Fibroblast of skin of scalp (primary cell): ENCODE results near the gene GLG1. TPM values are rescaled to one million over a fixed set of nuclear protein-coding genes. Genes with fewer than 3 reads are reported as not detected.
A peak's percentile ranks its signal among the peaks of the same experiment; 100 is the strongest.

Experiments used
- DNase-seq: peaks from one replicate; pipeline ENCODE4 v3.0.0-alpha.2; 2013
- polyA plus RNA-seq, 2 experiments: library from polyadenylated mRNA; unstranded; fragments of 120-200 nt; gene quantifications; one replicate each; pipeline ENCODE4 v1.2.1, GENCODE V29; 2013; ENCODE audit not compliant: insufficient read length in 2 of 2

The GLG1 gene
- 176 TPM for polyA plus RNA-seq (2013, experiment 1 of 2; ENCODE audit: insufficient read length)
- polyA plus RNA-seq (2013, experiment 2 of 2; ENCODE audit: insufficient read length): 184 TPM

DNA sequence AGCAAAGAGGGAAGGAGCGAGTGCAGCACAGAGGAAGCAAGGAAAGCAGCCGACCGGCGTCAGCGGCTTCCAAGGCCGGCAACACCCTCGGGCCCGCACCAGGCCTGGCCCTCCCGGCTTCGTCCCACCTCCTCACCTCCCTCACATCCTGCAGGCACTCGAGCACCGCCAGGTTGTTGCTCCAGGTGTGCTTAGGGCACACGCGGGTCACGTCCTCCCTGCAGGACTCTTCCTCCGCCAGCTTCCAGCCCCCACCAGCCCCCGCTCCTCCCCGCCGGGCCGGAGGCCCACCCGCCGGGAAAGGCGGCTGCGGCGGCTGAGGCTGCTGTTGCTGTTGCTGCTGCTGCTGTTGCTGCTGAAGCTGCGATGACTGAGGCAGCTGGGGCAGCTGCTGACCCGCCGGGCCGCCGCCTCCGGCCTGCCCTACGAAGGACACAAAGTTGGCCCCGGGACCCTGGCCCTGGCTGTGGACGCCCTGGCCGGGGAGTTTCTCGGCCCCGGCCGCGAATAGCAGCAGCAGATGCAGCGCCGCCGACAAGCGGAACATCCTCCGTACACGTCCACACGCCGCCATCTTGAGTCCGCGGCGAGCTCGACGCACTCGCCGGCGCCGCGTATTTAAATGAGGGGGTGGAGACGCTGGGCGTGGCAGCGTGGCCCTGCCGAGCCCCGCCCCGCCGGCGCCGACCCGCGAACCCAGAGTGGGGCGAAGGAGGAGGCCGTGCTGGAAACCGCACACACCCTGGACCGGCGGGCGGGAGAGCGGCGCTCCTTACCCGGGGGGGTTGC, at the start of gene GLG1:
Gene GLG1 (minus strand): TSS at position 594 of the 789 bp plus-strand sequence. CDS start 20 bp downstream, at position 574.
- peak; percentile 93 for DNase-seq

DNA sequence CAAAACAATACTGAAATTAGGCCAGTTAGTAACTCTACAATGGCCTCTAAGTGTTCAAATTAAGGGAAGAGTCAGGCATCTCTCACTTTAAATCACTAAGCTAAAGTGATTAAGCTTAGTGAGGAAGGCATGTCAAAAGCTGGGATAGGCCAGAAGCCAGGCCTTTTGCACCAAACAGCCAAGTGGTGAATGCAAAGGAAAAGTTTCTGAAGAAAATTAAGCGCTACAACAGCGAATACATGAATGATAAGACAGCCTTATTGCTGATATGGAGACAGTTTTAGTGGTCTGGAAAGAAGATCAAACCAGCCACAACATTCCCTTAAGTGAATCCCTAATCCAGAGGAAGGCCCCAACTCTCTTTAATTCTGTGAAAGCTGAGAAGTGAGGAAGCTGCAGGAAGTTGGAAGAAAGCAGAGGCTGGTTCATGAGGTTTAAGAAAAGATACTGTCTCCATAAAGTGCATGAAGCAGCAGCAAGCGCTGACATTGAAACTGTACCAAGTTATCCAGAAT, 47.7 kb upstream of the GLG1 start:
- no peak for DNase-seq

DNA sequence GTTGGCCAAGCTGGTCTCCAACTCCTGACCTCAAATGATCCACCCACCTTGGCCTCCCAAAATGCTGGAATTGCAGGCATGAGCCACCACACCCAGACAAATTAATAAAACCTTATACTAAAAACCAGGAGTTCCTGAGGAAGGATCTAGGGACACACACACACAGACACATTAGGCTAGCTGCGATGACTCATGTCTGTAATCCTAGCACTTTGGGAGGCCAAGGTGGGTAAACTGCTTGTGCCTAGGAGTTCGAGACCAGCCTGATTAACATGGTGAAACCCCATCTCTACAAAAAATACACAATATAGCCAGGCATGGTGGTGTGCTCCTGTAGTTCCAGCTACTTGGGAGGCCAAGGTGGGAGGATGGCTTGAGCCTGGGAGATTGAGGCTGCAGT, 46.0 kb upstream of the GLG1 start:
- peak; percentile 22 for DNase-seq

DNA sequence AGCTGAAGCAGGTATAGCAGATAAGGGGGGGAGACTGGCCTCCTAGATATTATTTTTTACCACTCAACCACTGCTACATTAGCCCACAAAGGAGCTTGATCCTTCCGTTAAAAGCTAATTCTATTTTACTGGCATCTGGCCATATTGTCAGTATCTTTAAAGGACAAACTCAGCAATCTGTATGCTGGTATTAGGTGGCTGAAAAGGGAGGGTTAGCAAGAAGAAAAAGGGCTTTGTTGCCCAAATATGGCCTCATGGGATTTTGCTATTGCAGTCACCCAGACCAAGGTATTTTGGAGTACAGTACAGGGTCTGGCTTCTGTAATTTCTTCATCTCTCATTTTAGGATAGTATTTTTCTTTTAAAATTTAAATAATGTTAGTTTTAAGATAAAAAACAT, 45.3 kb upstream of the GLG1 start:
- no peak for DNase-seq

DNA sequence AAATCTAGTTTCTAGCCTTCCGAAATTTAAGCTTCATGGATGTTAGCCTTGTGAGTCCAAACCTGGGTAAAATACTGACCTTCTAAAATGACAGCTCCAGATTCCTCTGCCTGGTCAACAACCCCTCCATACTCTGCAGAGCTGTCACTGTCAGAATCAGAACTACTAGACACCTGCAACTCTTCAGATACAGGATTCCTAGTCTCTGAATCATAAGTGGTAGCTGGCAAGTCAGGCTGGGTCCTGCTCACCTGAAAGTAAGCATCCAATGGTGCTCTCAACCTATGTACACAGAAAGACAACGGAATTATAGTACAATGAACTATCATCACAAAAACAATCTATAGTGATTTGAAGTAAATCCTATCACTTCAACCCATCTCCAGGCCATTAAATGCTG, 44.9 kb upstream of the GLG1 start:
- no peak for DNase-seq

DNA sequence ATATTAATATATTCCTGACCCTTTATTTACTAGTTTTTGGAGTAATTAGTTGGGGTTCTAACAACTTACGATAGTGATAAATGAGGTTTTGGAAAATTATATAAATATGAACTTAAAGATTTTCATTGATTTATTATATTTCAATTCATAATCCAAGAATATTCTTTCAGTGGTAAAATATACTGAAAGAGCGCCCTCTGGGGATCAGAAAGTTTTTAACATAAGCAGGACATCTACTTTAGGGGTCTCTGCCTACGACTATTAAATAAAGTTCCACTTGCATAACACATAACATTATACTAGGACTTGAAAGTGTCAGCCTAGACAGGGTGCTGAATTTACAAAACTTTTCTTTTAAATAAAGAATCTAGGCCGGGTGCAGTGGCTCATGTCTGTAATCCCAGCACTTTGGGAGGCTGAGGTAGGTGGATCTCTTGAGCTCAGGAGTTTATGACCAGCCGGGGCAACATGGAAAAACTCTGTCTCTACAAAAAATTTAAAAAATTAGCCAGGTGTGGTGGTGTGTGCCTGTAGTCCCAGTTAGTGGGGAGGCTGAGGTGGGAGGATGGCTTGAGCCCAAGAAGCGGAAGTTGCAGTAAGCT, 44.2 kb upstream of the GLG1 start:
- DNase-seq: peak; percentile 21

DNA sequence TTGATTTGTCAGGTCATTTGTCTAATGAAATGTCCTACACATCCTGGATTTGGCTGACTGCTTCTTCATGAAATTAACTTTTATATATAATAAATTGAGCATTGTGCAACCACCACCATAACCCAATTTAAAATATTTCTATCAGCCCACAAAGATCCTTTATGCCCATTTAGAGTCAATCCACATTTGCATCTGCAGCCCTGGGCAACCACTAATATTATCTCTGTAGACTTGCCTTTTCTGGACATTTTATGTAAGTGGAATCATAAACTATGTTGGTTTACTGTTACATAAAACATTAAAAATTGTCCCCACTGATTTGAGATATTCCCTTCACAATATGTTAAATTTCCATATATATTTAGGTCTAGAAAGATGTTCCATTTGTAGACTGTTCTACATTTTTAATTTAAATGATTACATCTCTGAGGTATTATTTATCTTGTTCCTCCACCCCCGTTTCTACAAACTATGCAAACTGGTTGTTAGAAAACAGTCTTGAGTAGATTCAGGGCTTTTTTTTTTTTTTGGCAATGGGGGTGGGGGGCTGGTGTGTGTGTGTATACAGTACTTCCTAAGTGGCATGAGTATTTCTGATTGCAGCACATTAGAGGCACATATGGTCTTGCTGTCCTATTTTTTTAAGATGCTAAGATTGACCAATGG, 43.1 kb upstream of the GLG1 start:
- DNase-seq: peak; percentile 35

DNA sequence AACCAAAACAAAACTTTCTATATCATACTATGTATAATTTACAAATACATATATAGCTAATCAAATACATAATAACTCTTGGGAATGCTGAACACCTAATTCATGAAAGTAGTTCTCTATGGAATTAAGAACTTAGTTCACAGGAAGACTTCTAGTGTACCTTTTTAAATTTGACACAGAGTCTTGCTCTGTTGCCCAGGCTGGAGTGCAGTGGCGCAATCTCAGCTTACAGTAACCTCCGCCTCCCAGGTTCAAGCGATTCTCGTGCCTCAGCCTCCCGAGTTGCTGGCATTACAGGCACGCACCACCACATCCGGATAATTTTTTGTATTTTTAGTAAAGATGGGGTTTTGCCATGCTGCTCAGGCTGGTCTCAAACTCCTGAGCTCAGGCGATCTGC, 35.1 kb upstream of the GLG1 start:
- DNase-seq: no peak

DNA sequence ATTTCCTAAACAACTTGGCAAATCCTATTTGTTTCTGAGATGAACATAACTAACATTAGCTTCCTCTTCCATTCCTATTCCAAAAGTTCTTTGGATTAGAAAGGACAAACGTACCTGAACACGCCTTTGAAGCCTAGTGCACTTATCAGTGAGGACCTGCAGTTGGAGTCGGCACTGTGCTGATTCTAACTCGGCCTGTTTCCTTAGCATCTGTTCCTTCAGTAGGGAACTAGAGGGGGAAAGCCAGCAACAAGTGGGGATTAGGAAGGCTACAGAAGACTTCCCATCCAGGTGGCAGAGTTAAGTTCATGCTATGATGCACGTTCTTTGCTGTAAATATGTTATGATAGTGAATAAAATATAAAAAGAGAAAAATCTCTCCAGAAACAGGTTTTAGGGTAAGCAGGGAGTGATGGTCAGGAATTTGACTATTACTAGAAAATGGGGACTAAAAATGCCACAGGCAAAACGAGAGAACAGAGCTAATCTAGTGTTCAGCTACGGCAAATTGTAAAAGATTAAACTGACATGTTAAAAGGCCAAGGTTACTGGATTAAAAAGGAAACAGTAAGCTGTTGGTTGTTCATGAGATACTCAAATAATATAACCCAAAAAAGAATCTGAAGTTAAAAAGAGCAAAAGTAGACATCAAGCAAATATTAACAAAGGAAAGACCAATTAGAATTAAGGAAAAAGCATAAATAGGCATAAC, 31.0 kb upstream of the GLG1 start:
- no peak for DNase-seq

DNA sequence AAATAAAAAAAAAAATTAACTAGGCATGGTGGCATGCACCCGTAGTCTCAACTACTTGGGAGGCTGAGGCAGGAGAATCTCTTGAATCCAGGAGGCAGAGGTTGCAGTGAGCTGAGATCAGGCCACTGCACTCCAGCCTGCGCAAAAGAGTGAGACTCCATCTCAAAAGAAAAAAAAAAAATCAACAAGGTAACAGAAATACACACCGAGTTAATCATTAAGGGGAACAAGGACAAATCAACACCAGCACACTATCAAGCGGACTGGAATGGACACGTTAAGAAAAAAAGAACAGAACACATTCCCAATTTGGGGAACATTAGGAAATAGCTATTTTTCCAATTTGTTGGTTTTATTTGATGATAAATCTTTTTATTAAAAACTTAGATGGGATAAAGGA, 28.4 kb upstream of the GLG1 start:
- DNase-seq: no peak

DNA sequence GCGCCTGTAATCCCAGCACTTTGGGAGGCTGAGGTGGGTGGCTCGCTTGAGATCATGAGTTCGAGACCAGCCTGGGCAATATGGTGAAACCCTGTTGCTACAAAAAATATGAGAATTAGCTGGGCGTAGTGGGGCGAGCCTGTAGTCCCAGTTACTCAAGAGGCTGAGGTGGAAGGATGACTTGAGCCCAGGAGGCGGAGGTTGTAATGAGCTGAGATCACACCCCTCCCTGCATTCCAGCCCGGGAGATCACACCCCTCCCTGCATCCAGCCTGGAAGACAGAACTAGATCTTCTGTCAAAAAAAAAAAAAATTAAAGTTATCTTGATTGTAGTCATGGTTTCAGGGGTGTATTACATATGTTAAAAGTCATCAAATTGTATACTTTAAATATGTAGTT, 26.8 kb upstream of the GLG1 start:
- no peak for DNase-seq

DNA sequence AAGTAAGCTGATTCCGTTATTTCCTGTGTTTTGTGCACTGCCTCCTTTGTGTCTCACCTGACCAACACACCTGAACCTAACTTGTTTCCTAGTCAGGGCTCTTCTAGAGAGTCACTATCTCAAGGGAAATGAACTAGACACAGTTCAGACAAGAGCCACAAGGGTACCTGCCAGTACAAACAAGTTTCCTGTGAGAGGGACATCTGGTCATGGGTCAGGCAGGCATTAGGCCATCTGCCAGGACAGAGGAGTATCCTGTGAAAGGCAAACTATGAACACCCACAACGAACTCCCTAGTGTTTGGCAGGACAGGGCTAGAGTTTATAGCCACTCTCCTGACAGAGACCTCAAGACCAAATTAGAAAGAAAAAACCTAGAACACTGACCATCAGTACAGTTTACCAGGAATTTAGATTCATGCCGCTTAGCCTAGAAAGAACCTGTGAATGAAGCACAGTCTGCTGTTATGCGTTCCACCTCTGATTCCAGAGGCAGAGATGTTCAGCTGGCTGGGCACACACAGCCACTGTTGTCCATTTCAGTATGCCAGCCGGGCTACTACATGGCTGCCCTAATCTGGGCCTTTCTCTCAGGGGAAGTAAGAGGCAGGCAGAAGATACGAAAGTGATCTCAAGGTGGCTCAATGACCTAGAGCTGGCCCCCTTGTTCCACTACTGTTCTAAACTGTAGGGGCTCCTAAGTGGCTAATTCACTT, 20.7 kb upstream of the GLG1 start:
- DNase-seq: no peak

DNA sequence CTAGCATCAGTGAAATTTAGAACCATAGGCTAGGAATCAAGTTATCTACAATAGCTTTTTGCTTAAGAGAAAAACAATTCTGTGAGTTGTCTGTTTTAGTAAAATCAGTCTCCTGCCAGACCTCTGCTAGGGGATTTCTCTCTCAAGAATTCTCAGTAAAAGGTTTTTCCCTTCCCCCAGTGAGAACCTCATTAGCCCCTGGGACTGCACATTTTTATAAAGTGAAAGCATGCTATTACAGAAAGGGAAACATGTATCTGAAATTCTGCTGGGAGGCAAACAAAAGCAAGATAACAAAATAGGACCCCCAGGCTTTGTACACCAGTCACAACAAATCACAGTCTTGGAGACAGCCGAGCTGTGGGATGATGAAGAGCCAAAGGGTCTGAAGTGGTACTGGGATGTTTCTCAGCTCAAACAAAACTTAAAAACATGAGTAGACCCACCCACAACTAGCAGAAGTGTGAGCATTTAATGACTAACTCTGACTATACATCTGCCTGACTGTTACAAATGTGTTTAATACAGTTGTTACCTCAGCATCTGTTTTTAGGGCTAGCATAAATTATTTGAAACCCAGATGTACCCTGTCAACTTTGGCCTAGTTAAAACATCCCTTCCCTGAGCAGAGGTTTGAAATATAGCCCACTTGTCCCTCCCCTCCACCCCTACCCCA, 20.0 kb upstream of the GLG1 start:
- peak; percentile 21 for DNase-seq

DNA sequence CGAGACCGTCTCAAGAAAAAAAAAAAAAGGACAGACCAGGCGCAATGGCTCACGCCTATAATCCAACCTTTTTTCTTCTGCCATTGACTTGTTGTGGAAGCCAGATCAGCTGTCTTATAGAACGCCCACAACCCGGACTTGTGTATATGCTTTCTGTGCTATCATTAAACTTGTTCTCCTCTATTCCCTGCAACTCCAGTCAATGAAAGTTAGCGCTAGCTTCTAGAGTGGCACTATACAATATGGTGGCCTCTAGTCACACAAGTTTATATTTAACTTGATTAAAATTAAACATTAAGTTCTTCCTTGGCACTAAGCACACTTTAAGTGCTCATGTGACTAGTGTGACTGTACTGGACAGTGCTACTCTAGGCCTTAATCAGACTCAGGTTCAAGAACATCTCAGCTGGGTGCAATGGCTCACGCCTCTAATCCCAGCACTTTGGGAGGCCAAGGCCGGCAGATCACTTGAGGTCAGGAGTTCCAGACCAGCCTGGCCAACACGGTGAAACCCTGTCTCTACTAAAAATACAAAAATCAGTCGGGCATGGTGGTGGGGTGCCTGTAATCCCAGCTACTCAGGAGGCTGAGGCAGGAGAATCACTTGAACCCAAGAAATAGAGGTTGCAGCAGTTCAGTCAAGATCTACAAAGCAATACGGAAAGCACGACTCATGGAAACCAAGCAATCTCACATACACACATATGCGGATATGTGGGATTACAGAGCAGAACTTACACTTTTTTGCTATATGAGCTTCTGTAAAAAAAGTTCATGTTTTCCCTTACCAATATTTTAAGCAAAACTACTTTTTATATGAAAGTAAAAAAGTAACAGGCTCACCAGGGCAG, 18.8 kb upstream of the GLG1 start:
- no peak for DNase-seq

DNA sequence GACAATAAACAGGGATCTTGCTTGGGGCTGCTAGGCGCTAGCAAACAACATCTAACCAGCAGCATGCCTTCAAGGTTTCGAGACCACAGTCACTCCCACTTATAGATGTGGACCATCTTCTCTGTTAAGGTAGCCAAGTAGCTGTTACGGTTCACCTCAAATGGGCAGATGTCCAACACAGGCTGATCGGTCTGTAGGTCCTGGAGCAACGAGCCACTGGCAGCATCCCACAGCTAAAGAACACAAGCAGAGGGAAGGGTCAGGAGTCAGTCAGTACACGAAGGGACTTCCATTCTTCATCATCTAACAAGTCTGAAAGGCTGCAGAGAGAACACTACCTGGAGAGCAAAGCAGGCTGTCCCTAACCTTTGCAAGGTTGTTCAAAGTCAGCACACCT, 16.9 kb upstream of the GLG1 start:
- DNase-seq: no peak

DNA sequence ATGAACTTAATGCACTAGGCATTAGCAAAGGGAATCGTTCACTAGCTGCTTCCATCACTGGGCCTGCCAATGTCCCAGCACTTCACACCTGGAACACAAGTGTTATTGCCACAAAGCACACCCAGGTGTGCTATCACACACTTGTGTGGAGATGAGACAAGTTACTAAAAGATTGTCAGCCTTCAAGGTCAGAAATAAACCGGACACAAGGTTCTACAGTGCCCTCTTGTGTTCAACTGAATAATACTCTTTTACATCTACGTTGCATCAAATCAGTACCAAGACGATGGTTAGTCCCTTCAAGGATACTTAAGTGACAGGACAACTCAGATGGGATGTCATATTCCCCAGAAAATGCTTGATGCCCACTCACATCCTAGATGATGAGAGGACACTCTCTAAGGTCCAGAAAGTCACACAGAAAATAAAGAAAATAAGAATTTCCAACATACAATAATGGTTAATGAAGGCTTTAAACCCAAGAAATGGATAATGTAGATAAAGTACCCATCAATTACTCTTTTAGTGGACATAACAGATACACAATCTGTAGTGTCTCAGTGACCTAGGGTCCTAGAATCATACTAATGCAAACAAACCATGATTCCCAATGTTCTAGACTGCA, 16.4 kb upstream of the GLG1 start:
- peak; percentile 56 for DNase-seq

DNA sequence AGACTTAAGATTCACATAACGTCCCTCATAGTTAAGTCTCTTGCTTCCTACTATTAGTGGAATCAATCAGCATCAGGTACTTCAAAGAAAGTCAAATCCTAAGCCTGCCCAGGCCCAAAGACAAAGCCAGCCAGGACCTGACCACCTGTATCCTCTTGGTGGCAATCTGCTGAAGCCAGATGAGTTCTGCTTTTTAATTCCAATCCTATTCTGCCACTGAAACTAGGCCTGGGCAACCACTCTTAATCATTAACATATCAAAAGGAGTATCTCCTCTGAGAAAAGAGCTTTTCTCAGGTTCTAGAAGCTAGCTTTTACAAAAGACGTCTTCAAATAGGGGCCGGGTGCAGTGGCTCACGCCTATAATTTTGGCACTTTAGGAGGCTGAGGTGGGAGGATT, 15.1 kb upstream of the GLG1 start:
- no peak for DNase-seq

DNA sequence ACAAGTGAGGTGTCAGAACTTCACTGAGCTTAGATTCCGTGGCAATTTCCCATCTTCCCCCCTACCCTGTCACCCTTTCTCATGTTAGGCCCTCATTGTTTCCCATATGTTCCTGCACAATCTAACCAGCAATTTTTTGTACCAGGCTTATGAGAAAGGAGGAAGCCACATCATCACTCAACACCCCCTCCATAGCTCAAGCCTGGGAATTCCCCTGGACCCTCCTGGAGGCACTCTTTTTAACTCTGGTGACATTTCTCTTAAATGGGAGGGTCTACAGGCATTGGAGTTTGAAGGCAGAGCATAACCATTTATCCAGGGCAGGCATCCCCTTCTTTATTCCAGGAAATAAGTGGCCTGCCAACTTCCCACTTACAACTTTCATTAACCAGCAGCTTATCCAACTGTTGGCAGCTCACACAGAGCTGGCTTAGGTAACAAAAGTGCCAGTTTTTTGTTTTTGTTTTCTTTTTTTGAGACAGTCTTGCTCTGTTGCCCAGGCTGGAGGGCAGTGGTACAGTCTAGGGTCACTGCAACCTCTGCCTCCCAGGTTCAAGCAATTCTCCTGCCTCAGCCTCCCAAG, 10.4 kb upstream of the GLG1 start:
- DNase-seq: no peak

DNA sequence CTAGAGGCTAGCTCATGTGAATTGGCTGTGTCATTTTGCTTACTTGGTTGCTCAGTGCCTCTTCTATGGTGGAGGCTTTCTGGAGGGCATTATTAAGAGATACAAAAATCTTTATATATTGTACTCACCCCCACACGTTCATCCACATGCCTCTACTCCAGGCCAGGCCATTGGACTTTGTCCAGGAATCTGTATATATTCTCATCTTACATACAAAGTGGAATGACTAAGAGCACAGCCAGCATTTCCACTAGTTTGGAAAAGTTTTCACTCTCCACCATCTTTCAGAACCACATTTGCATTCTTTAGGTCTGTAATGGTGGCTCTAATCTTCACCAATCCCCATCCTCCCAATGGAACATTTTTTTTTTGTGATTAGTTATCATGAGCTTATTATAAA, 4.8 kb upstream of the GLG1 start:
- DNase-seq: peak; percentile 74

DNA sequence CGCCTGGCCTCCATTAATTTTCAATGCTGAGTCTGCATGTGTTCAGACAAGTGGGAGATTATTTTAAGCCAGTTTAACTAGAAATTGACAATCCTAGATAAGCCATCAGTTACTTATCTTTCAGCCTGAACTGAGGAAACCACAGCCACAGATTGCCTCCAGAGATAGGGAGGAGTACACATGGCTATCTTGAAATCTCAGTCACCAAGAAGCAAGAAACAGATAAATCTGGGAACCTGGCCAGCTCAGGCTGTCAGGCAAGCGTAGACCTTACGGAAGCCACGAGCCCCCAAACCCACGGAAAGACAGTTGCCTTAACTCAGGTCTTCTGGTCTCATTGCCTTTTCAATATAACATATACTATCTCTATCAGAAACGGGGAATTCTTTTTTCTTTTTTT, 2.0 kb upstream of the GLG1 start:
- DNase-seq: no peak
